Nephron progenitor cell (in vitro differentiated cells): Measurements from ENCODE around the gene HAUS5.

Experiments
- DNase-seq: peaks from one replicate; pipeline ENCODE4 v3.0.0; 2021
- H3K27ac Mint-ChIP-seq: 2 replicates; pipeline ENCODE4 v1.8.0; 2021; ENCODE audit warnings: mild to moderate bottlenecking, moderate library complexity, mixed read lengths
- H3K27me3 Mint-ChIP-seq: 2 replicates; pipeline ENCODE4 v1.8.0; 2021; ENCODE audit warnings: mild to moderate bottlenecking, low read depth, mixed read lengths; ENCODE audit not compliant: poor library complexity
- H3K36me3 Mint-ChIP-seq: 2 replicates; pipeline ENCODE4 v1.8.0; 2021; ENCODE audit warnings: low read depth, mixed read lengths
- H3K4me1 Mint-ChIP-seq: 2 replicates; pipeline ENCODE4 v1.8.0; 2021; ENCODE audit warnings: mixed read lengths
- H3K4me3 Mint-ChIP-seq: 2 replicates; pipeline ENCODE4 v1.8.0; 2021; ENCODE audit warnings: mild to moderate bottlenecking, moderate library complexity, mixed read lengths
- H3K9me3 Mint-ChIP-seq: 2 replicates; pipeline ENCODE4 v1.8.0; 2021; ENCODE audit warnings: mild to moderate bottlenecking, moderate library complexity, mixed read lengths
- TF ChIP-seq, protein P1 (sequence below): fragments of 200-600 bp; sonication (generic); IDR thresholded peaks from 2 replicates; pipeline ENCODE4 v1.5.0; 2021; ENCODE audit warnings: antibody characterized with exemption

Gene HAUS5

DNA sequence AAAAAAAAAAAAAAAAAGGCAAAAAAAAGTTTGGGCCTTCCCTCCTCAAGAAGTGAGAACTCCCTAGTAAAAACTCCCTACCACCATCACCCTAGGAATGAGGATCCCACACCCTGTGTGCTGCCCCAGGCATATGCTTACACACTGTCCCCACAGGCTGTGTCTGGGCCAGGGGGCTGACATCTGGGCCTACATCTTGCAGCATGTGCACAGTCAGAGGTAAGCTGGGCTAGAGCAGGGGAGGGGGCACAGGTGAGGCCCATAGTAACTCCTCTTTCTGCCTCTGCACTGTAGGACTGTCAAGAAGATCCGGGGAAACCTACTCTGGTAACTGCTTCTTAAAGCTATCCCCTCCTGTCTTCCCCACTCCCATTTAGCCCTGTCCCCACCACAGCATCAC, 1.0 kb downstream of the HAUS5 start:
- TF ChIP-seq, protein P1, sequence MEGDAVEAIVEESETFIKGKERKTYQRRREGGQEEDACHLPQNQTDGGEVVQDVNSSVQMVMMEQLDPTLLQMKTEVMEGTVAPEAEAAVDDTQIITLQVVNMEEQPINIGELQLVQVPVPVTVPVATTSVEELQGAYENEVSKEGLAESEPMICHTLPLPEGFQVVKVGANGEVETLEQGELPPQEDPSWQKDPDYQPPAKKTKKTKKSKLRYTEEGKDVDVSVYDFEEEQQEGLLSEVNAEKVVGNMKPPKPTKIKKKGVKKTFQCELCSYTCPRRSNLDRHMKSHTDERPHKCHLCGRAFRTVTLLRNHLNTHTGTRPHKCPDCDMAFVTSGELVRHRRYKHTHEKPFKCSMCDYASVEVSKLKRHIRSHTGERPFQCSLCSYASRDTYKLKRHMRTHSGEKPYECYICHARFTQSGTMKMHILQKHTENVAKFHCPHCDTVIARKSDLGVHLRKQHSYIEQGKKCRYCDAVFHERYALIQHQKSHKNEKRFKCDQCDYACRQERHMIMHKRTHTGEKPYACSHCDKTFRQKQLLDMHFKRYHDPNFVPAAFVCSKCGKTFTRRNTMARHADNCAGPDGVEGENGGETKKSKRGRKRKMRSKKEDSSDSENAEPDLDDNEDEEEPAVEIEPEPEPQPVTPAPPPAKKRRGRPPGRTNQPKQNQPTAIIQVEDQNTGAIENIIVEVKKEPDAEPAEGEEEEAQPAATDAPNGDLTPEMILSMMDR: no peak
- Mint-ChIP-seq H3K4me3 (peak overlapping the region; percentile 84), H3K27me3 (peaks cover 15% of the 10 kb centered on the region), H3K27ac (no peak overlapping the region), H3K9me3 (peaks cover 2% of the 10 kb centered on the region), H3K4me1 (no peaks in the 10 kb centered on the region), H3K36me3 (peaks cover 18% of the 10 kb centered on the region)
- DNase-seq: no peak

DNA sequence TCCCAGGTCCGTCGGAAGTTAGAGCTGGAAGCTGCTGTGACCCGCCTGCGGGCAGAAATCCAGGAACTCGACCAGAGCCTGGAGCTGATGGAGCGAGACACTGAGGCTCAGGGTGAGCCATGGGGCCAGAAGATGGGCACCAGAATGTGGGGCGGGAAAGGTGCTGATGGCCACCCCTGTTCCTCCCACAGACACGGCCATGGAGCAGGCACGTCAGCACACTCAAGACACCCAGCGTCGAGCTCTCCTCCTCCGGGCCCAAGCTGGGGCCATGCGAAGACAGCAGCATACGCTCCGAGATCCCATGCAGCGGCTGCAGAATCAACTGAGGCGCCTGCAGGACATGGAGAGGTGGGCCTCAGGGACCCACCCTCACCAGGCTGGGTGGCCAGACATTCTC, 2.5 kb downstream of the HAUS5 start:
- Mint-ChIP-seq H3K9me3 (no peaks in the 10 kb centered on the region), H3K27ac (no peak overlapping the region), H3K4me3 (no peak overlapping the region), H3K4me1 (no peaks in the 10 kb centered on the region), H3K36me3 (peaks cover 18% of the 10 kb centered on the region), H3K27me3 (peaks cover 11% of the 10 kb centered on the region)
- DNase-seq: no peak
- TF ChIP-seq, protein P1: no peak

DNA sequence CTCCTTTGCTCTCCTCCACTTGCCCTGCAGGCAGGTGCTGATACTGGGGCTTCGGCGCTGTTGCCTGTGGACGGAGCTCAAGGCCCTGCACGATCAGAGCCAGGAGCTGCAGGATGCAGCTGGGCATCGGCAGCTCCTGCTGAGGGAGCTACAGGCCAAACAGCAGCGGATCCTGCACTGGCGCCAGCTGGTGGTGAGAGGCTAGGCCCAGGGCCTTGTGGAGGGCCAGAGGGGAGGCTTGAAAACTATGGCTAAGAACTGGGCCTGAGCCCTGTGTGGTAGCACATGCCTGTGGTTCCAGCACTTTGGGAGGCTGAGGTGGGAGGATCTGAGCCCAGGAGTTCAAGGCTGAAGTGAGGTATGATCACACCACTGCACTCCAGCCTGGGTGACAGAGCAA, 6.3 kb downstream of the HAUS5 start:
- Mint-ChIP-seq H3K27ac (no peak overlapping the region), H3K4me3 (no peak overlapping the region), H3K36me3 (peaks cover 29% of the 10 kb centered on the region), H3K27me3 (peaks cover 2% of the 10 kb centered on the region), H3K9me3 (no peaks in the 10 kb centered on the region), H3K4me1 (no peaks in the 10 kb centered on the region)
- no peak for DNase-seq
- TF ChIP-seq, protein P1: no peak

DNA sequence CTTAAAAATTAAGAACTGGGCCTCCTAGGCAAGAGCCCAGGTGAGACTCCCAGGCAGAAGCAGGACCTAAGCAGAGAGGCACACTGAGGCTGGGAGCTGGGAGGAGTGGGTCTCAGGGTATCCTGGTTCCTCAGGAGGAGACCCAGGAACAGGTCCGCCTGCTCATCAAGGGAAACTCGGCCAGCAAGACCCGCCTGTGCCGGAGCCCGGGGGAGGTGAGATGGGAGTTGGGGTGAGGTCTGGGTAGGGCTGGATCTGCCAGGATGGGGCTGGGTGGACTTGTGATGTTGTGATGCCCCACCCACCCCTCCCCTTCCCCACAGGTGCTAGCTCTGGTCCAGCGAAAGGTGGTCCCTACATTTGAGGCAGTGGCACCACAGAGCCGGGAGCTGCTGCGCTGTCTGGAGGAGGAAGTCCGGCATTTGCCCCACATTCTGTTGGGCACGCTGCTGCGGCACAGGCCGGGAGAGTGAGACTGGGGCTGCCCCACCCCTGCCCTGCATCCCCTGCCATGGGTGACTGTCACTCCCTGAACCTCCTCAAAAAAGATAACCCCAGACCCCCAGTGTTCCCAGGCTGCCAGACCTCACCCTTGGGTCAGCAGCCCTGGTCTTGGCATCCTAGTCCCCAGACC, 6.9 kb downstream of the HAUS5 start:
- H3K27ac Mint-ChIP-seq: no peak overlapping the region

DNA sequence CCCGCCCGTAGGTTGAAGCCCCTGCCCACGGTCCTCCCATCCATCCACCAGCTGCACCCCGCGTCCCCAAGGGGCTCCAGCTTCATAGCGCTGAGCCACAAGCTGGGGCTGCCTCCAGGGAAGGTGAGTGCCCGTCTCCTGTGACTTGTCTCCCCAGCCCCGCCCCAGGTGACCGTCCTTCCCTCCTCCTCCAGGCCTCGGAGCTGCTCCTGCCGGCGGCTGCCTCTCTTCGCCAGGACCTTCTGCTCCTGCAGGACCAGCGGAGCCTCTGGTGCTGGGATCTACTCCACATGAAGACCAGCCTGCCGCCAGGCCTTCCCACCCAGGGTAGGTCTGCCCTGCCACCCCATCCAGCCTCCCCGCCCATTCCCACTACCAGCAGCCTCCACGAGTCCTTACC, 7.5 kb downstream of the HAUS5 start:
- Mint-ChIP-seq H3K4me3 (no peak overlapping the region), H3K27ac (no peak overlapping the region), H3K9me3 (no peaks in the 10 kb centered on the region), H3K27me3 (peaks cover 2% of the 10 kb centered on the region), H3K36me3 (peaks cover 24% of the 10 kb centered on the region), H3K4me1 (no peaks in the 10 kb centered on the region)
- no peak for DNase-seq
- TF ChIP-seq, protein P1: no peak

More for the DNA sequence above, 6.9 kb downstream of the HAUS5 start:
- peaks cover 29% of the 10 kb centered on the region for H3K36me3 Mint-ChIP-seq
- no peak overlapping the region for H3K4me3 Mint-ChIP-seq
- TF ChIP-seq, protein P1: no peak
- H3K4me1 Mint-ChIP-seq: no peaks in the 10 kb centered on the region
- H3K9me3 Mint-ChIP-seq: no peaks in the 10 kb centered on the region
- peaks cover 2% of the 10 kb centered on the region for H3K27me3 Mint-ChIP-seq
- no peak for DNase-seq

DNA sequence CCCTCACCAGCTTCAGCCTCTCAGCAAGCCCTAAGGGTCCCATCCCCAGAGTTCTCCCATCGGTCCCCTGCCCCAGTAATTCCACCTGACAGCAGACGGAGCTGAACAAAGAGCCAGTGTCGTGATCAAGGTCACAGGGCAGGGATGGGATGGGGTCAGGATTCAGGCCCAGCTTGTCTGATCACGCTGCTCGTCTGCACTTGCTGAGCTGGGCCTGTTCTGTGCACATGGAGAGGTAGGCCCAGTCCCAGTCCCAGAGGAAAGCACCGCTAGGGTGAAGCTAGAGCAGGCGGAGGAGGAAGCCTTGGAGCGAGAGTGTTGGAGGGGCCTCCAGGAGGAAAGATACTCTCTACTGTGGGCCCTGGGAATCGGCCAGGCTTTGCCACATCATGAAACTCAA, 9.2 kb downstream of the HAUS5 start:
- TF ChIP-seq, protein P1: no peak
- peaks cover 2% of the 10 kb centered on the region for H3K27me3 Mint-ChIP-seq
- no peak for DNase-seq
- no peaks in the 10 kb centered on the region for H3K9me3 Mint-ChIP-seq
- peak overlapping the region; percentile 89 for H3K27ac Mint-ChIP-seq
- H3K4me3 Mint-ChIP-seq: no peak overlapping the region
- peaks cover 13% of the 10 kb centered on the region for H3K36me3 Mint-ChIP-seq
- H3K4me1 Mint-ChIP-seq: no peaks in the 10 kb centered on the region
